HG03159 (cell line): Measurements from ENCODE around the gene CCDC97.
A peak's percentile ranks its signal among the peaks of the same experiment; 100 is the strongest.
"Not testable (repeated sequence)": the region's sequence is repeated elsewhere in the genome, so short reads cannot be mapped to it uniquely, and the experiment has no call there.

Experiments
- ATAC-seq: cut with Tn5 transposase; IDR thresholded peaks from one replicate; pipeline ENCODE4 v1.9.1; 2021; ENCODE audit warnings: mild to moderate bottlenecking, moderate library complexity; ENCODE audit not compliant: unreplicated experiment

The CCDC97 gene

GRCh38 chr19:41310033-41310831, at the start of gene CCDC97:
Gene CCDC97, plus strand, starts transcription at chr19:41310172. Its CDS starts 139 bp downstream, at chr19:41310311.
- ATAC-seq: peak; percentile 70

- no peak for ATAC-seq
Observed at GRCh38 chr19:41261474-41262190, 48.3 kb upstream of the CCDC97 start.

- ATAC-seq: peak; percentile 10
Observed at GRCh38 chr19:41263042-41263849, 46.7 kb upstream of the CCDC97 start.

GRCh38 chr19:41263850-41264580, 46.0 kb upstream of the CCDC97 start, which contains the start of gene HNRNPUL1:
Gene HNRNPUL1, plus strand, starts transcription at chr19:41264372. Its CDS starts 132 bp downstream, at chr19:41264504.
- peak; percentile 67 for ATAC-seq

- no peak for ATAC-seq
Observed at GRCh38 chr19:41264581-41265394, 45.2 kb upstream of the CCDC97 start.

- no peak for ATAC-seq
Observed at GRCh38 chr19:41265395-41266153, 44.4 kb upstream of the CCDC97 start.

GRCh38 chr19:41269055-41269454, 40.9 kb upstream of the CCDC97 start:
- no peak for ATAC-seq

GRCh38 chr19:41269571-41269970, 40.4 kb upstream of the CCDC97 start:
- ATAC-seq: no peak

- ATAC-seq: no peak
Observed at GRCh38 chr19:41273076-41273475, 36.9 kb upstream of the CCDC97 start.

- ATAC-seq: no peak
Observed at GRCh38 chr19:41274802-41275201, 35.2 kb upstream of the CCDC97 start.

GRCh38 chr19:41276231-41276630, 33.7 kb upstream of the CCDC97 start:
- ATAC-seq: no peak

GRCh38 chr19:41278478-41278877, 31.5 kb upstream of the CCDC97 start:
- no peak for ATAC-seq

GRCh38 chr19:41288673-41289530, 21.1 kb upstream of the CCDC97 start:
- no peak for ATAC-seq

GRCh38 chr19:41289814-41290213, 20.2 kb upstream of the CCDC97 start:
- not testable (repeated sequence) for ATAC-seq

- ATAC-seq: no peak
Observed at GRCh38 chr19:41294393-41294792, 15.6 kb upstream of the CCDC97 start.

- no peak for ATAC-seq
Observed at GRCh38 chr19:41295499-41295898, 14.5 kb upstream of the CCDC97 start.

- no peak for ATAC-seq
Observed at GRCh38 chr19:41296433-41296871, 13.5 kb upstream of the CCDC97 start.
